Measurements from ENCODE around the gene GNAI3.

The GNAI3 gene

DNA sequence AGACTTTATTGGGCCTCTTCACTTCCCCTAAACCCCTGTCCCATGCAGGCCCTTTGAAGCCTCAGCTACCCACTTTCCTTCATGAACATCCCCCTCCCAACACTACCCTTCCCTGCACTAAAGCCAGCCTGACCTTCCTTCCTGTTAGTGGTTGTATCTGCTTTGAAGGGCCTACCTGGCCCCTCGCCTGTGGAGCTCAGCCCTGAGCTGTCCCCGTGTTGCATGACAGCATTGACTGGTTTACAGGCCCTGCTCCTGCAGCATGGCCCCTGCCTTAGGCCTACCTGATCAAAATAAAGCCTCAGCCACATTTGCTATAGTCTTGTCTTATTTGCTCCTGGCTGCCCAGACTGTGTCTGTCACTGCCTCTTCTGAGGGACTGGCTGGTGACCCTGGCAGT, 113.0 kb downstream of the GNAI3 start:
- no peak for DNase-seq (ENCODE audit: low spot score)

DNA sequence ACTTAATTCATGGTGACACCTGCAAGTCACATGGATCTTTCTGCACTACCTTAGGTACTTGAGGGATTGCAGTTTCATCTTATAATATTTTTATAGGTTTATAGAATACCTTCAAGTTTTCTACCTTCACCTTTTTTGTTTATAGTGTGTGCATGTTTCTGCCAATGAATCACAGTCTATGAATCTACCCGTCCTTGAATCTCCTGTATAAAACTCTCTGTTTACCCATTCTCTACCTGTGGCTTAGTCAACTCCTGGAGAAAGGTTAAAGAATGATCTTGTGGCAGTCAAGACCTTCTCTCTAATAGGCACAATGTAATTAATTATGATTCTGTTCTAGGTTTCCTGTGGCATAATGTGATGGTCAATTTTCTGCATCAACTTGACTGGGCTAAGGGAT, 116.3 kb downstream of the GNAI3 start:
- no peak for DNase-seq (ENCODE audit: low spot score)

DNA sequence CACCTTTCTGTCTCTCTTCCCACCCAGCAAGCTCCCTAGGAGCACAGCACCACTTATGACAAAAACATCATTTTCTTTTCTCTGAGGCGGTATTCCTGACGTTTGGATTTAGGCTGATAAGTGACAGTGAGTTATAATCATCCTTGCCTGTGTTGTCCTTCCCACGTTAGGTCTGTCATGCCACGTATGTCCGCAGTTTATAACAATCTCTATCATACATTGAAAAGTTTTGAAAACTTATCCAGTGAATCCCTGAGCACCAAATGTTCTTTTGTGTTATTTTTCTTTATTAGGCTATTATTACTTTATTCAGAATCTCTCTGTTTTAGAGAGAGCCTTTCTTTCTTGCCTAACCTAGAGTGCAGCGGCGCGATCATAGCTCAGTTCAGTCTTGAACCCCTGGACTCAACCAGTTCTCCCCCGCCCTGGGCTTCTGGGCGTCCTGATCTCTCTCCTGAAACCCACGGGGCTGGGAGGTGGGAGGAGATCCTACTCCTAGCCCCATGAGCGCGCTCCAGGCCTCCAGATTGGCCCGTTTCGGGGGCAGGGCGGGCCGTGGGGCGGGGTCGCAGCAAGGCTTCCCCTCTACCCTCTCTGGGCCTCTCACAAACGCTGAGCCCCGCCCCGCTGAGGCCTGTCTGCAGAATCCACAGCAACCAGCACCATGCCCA, 119.2 kb downstream of the GNAI3 start, which contains the start of gene GSTM2:
Gene GSTM2, plus strand, starts transcription at position 606 of the 671 bp plus-strand sequence. Its CDS starts 59 bp downstream, at position 665.
- no peak for DNase-seq (ENCODE audit: low spot score)
